ENCODE data around the gene KIAA0319L. TPM values are rescaled to one million over a fixed set of nuclear protein-coding genes. Genes with fewer than 3 reads are reported as not detected.

KIAA0319L gene
- total RNA-seq, 4 donors from 2014 or later: 27.6 to 72.1 (median 53.8) TPM

- H3K4me3 ChIP-seq: no peak overlapping the region
- H3K36me3 ChIP-seq: no peaks in the 10 kb centered on the region
- no peak overlapping the region for H3K27ac ChIP-seq
- H3K9me3 ChIP-seq: no peaks in the 10 kb centered on the region
- H3K27me3 ChIP-seq: no peaks in the 10 kb centered on the region
- H3K4me1 ChIP-seq: no peaks in the 10 kb centered on the region
- DNase-seq: no peak
- TF ChIP-seq POLR2A (IDR thresholded peaks at IDR 0.05): no peak
- TF ChIP-seq CTCF (IDR thresholded peaks at IDR 0.05): no peak
- intact Hi-C loops (cut with DNase I; ENCODE audit: low total_unique reads): no loop called here
These were observed 37.0 kb upstream of the KIAA0319L start for GRCh38 chr1:35594005-35594760.

- no peak for DNase-seq
- Histone ChIP-seq H3K27ac (no peak overlapping the region), H3K4me3 (no peak overlapping the region), H3K4me1 (no peaks in the 10 kb centered on the region), H3K36me3 (no peaks in the 10 kb centered on the region), H3K9me3 (no peaks in the 10 kb centered on the region), H3K27me3 (no peaks in the 10 kb centered on the region)
- TF ChIP-seq CTCF (IDR thresholded peaks at IDR 0.05): no peak
- intact Hi-C loops (cut with DNase I; ENCODE audit: low total_unique reads): no loop called here
These were observed 36.0 kb upstream of the KIAA0319L start for GRCh38 chr1:35592991-35593769.

- no peaks in the 10 kb centered on the region for H3K27me3 ChIP-seq
- no peaks in the 10 kb centered on the region for H3K36me3 ChIP-seq
- intact Hi-C loops (cut with DNase I; ENCODE audit: low total_unique reads): no loop called here
- no peaks in the 10 kb centered on the region for H3K9me3 ChIP-seq
- TF ChIP-seq CTCF (IDR thresholded peaks at IDR 0.05) (no peak), POLR2A (IDR thresholded peaks at IDR 0.05) (no peak)
- no peak for DNase-seq
- no peak overlapping the region for H3K27ac ChIP-seq
- no peak overlapping the region for H3K4me3 ChIP-seq
- no peaks in the 10 kb centered on the region for H3K4me1 ChIP-seq
These were observed 34.0 kb upstream of the KIAA0319L start for GRCh38 chr1:35591211-35591610.

- Histone ChIP-seq H3K27ac (no peak overlapping the region), H3K36me3 (no peaks in the 10 kb centered on the region), H3K27me3 (no peaks in the 10 kb centered on the region), H3K4me1 (no peaks in the 10 kb centered on the region), H3K4me3 (no peak overlapping the region), H3K9me3 (no peaks in the 10 kb centered on the region)
- TF ChIP-seq POLR2A (IDR thresholded peaks at IDR 0.05): no peak
- TF ChIP-seq CTCF (IDR thresholded peaks at IDR 0.05): no peak
- DNase-seq: no peak
- intact Hi-C loops (cut with DNase I; ENCODE audit: low total_unique reads): no loop called here
These were observed 33.4 kb upstream of the KIAA0319L start for GRCh38 chr1:35590476-35591040.

Measured in uterus (tissue), 4 donors.